ENCODE results near the gene GRB7.

DNA sequence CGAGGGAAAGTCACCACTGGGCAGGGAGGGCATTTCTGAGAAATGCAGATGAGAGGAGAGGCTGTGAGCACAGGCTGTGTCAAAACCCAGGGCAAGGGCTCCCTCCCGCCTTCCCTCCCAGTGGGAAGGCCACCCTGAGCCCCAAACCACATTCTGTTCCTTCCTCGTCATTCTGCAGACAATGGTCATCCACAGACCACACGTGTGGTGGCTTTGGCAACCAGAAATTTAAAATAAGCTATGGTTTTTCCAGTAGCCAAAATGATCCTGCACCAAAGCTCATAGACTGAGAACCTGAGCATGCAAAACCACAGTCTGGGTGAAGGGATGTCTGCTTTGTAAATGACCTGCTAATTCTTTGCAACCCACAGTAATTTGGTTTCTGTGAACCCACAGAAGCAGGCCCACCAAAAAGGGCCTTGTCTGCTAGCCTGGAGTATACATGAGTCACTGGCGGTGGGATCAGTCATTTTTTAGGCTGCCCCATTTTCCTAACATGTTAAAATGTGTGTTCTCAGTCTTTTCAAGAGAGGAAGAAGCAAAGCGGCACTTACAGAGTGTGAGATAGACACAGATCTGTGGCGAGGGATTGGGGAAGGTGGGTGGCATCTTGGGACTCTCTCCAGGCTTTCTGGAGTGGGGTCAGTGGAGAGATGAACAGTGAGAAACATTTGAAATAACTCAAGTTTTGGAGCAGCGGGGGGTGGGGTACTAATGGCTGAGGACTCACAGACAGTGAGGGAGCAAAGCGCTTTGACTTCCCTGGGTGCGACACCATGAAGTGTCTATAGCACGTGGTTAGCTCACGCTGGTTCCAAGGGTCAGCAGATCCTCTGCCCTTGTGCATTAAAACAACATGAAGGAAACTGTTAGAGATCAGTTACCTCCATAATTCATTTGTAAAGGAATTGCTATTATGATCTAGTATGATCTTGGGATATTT lies 20.5 kb downstream of the GRB7 start:
- TF ChIP-seq, protein P1, sequence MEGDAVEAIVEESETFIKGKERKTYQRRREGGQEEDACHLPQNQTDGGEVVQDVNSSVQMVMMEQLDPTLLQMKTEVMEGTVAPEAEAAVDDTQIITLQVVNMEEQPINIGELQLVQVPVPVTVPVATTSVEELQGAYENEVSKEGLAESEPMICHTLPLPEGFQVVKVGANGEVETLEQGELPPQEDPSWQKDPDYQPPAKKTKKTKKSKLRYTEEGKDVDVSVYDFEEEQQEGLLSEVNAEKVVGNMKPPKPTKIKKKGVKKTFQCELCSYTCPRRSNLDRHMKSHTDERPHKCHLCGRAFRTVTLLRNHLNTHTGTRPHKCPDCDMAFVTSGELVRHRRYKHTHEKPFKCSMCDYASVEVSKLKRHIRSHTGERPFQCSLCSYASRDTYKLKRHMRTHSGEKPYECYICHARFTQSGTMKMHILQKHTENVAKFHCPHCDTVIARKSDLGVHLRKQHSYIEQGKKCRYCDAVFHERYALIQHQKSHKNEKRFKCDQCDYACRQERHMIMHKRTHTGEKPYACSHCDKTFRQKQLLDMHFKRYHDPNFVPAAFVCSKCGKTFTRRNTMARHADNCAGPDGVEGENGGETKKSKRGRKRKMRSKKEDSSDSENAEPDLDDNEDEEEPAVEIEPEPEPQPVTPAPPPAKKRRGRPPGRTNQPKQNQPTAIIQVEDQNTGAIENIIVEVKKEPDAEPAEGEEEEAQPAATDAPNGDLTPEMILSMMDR (conservative IDR thresholded peaks at IDR 0.05; ENCODE audit: low read depth in 2 of 2) = no peak
- TF ChIP-seq EZH2 (IDR thresholded peaks at IDR 0.05; ENCODE audit: low read depth, unreplicated experiment) (no peak), EZH2phosphoT487 (IDR thresholded peaks at IDR 0.05; ENCODE audit: unreplicated experiment) (no peak), POLR2AphosphoS5 (IDR thresholded peaks at IDR 0.05; ENCODE audit: low read depth) (no peak), ZNF331 (CRISPR knock-in tag; IDR thresholded peaks at IDR 0.05; ENCODE audit: low read depth) (no peak), NANOG (IDR thresholded peaks at IDR 0.05; ENCODE audit: borderline replicate concordance) (no peak)
- TF ChIP-seq, protein P2, sequence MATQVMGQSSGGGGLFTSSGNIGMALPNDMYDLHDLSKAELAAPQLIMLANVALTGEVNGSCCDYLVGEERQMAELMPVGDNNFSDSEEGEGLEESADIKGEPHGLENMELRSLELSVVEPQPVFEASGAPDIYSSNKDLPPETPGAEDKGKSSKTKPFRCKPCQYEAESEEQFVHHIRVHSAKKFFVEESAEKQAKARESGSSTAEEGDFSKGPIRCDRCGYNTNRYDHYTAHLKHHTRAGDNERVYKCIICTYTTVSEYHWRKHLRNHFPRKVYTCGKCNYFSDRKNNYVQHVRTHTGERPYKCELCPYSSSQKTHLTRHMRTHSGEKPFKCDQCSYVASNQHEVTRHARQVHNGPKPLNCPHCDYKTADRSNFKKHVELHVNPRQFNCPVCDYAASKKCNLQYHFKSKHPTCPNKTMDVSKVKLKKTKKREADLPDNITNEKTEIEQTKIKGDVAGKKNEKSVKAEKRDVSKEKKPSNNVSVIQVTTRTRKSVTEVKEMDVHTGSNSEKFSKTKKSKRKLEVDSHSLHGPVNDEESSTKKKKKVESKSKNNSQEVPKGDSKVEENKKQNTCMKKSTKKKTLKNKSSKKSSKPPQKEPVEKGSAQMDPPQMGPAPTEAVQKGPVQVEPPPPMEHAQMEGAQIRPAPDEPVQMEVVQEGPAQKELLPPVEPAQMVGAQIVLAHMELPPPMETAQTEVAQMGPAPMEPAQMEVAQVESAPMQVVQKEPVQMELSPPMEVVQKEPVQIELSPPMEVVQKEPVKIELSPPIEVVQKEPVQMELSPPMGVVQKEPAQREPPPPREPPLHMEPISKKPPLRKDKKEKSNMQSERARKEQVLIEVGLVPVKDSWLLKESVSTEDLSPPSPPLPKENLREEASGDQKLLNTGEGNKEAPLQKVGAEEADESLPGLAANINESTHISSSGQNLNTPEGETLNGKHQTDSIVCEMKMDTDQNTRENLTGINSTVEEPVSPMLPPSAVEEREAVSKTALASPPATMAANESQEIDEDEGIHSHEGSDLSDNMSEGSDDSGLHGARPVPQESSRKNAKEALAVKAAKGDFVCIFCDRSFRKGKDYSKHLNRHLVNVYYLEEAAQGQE (IDR thresholded peaks at IDR 0.05; ENCODE audit: unreplicated experiment) = no peak

Measured in GM23338 (cell line).